ENCODE measurements around the gene SH3TC1.

- TF ChIP-seq POLR2A (IDR thresholded peaks at IDR 0.05) = no peak
- no peak for TF ChIP-seq CTCF (IDR thresholded peaks at IDR 0.05)
These were observed 19.4 kb downstream of the SH3TC1 start for GRCh38 chr4:8218371-8219031.
